Right lobe of liver (tissue), 4 donors: ENCODE results near the gene MED26.

Source experiments
- CTCF ChIP-seq, 4 donors: fragments of 200-600 bp in 3 of 4; fragments of 450-650 bp in 1 of 4; IDR thresholded peaks; one replicate each; pipeline versions ENCODE4 v1.5.1 to v1.8.0; 2016 to 2022; ENCODE audit warnings: antibody characterized with exemption in 4 of 4, mild to moderate bottlenecking in 2 of 4
- POLR2A ChIP-seq: fragments of 450-650 bp; IDR thresholded peaks from one replicate; pipeline ENCODE4 v1.6.1; 2017; ENCODE audit warnings: antibody characterized with exemption, mild to moderate bottlenecking
- donor health status: DM: no; HTN: no; CAD: no.
- donor health status: DM: no; HTN: no; CAD: no.
- donor health status: DM: no; HTN: yes; CAD: no.

GRCh38 chr19:16569609-16570320, 58.2 kb downstream of the MED26 start:
- no peak for TF ChIP-seq CTCF (IDR thresholded peaks at IDR 0.05)
- no peak for TF ChIP-seq POLR2A
